ENCODE measurements around the gene ASNSD1.

DNA sequence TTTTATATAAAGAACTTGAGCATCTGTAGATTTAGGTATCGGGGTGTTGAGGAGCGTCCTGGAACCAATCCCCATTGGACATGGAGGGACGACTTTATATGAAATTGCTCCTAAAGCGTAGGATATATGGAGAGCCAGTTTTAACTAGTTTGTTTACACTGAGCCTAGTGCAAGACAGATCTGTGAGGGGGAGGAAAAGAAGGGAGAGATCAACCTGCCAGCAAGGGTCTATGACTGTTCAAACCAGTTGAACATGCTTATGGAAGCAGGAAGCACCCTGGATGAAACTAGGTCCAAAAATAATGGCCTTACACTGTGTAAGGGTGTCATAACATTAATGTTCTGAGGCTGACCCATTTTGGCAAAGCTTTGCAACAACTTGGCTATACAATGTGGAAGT lies 46.7 kb upstream of the ASNSD1 start:
- TF ChIP-seq CTCF (IDR thresholded peaks at IDR 0.05) (no peak), GATA2 (CRISPR knock-in tag; IDR thresholded peaks at IDR 0.05) (no peak), POLR2AphosphoS5 (IDR thresholded peaks at IDR 0.05; ENCODE audit: low read depth, low read length) (no peak), GABPA (IDR thresholded peaks at IDR 0.05; ENCODE audit: low read depth) (no peak), RFX5 (IDR thresholded peaks at IDR 0.05; ENCODE audit: low read length) (no peak), TAF1 (IDR thresholded peaks at IDR 0.05; ENCODE audit: borderline replicate concordance, low read depth, low read length) (no peak), ELF1 (IDR thresholded peaks at IDR 0.05) (no peak), REST (IDR thresholded peaks at IDR 0.05; ENCODE audit: low read depth, low read length) (no peak)
- TF ChIP-seq, protein P1, sequence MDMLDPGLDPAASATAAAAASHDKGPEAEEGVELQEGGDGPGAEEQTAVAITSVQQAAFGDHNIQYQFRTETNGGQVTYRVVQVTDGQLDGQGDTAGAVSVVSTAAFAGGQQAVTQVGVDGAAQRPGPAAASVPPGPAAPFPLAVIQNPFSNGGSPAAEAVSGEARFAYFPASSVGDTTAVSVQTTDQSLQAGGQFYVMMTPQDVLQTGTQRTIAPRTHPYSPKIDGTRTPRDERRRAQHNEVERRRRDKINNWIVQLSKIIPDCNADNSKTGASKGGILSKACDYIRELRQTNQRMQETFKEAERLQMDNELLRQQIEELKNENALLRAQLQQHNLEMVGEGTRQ (IDR thresholded peaks at IDR 0.05; ENCODE audit: borderline replicate concordance, low read depth, low read length) = no peak
